SK-N-MC (cell line): ENCODE results near the gene ZDHHC22.
"Not testable (repeated sequence)": the region's sequence is repeated elsewhere in the genome, so short reads cannot be mapped to it uniquely, and the experiment has no call there.

Source experiments
- DNase-seq: peaks from one replicate; pipeline ENCODE4 v3.0.0-alpha.2; 2011; ENCODE audit warnings: low read depth, low spot score
- H3K27ac ChIP-seq: fragments of 200-600 bp; sonication (generic); 2 replicates; pipeline ENCODE4 v1.5.1; 2016; ENCODE audit warnings: mixed run types
- H3K36me3 ChIP-seq: fragments of 200-600 bp; sonication (generic); 2 replicates; pipeline ENCODE4 v1.6.1; 2017; ENCODE audit warnings: antibody characterized with exemption, low read length, mixed read lengths; ENCODE audit not compliant: insufficient read depth
- H3K4me3 ChIP-seq: fragments of 200-600 bp; sonication (generic); 2 replicates; pipeline ENCODE4 v1.5.1; 2016
- H3K9ac ChIP-seq: fragments of 200-600 bp; sonication (generic); 2 replicates; pipeline ENCODE4 v1.8.0; 2017; ENCODE audit warnings: mixed run types, mixed read lengths; ENCODE audit not compliant: insufficient read length
- H3K9me3 ChIP-seq: fragments of 200-600 bp; sonication (generic); 2 replicates; pipeline ENCODE4 v1.6.1; 2017; ENCODE audit warnings: low read depth, mild to moderate bottlenecking, antibody characterized with exemption, low read length, moderate library complexity, mixed read lengths
- EZH2 ChIP-seq: fragments of 200-600 bp; sonication (generic); IDR thresholded peaks from one replicate; pipeline ENCODE4 v1.6.1; 2017; ENCODE audit warnings: antibody characterized with exemption
- FOXP2 ChIP-seq: optimal IDR thresholded peaks from 2 replicates; pipeline ENCODE3; 2011; ENCODE audit warnings: mild to moderate bottlenecking, moderate library complexity; ENCODE audit not compliant: insufficient read depth; ENCODE audit errors: extremely low read length, control extremely low read depth
- POLR2AphosphoS5 ChIP-seq: IDR thresholded peaks from 2 replicates; pipeline ENCODE4 v1.6.1; 2012; ENCODE audit warnings: mild to moderate bottlenecking, low read depth, low read length, borderline replicate concordance

ZDHHC22 gene

DNA sequence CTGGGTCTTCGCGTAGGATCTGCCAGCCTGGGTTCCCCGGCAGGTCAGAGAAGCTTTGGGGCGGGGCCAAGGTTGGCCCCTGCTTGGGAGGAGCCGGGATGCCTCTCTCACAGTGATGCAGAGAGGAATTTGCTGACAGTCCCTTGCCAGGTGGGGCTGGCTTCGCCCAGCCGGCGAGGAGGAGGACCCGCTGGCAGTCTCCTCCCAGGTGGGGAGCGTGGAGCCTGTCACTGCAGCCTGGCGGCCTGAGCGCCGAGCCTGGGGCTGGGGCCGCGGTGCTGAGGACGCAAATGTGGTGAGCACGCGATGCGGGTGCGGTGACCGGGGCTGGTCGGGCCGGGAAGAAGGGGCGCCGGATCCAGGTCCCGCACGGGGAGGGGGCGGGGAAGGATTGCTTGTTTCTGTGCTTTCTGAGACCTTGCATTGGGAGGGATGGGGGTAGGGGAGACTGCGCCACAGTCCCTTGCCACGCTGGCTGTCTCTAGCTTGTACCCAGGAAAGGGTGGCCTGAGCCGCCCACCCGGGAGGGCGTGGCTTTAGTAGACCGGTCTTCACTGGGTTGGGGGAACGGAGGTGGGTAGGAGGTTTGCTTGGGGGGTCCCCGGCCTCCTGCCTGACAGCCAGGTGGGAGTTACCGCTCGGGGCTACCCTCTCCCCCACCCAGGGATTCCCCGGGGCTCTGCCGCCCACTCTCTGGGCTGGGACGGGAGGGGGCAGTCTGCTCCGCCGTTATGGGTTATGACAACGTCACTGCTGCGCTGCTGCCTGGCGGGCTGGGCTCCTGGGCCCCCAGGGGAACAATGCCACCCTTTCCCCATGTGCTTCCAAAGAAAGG, 40.2 kb upstream of the ZDHHC22 start, which contains the start of gene TMEM63C:
Gene TMEM63C (plus strand): TSS at position 196 of the 835 bp plus-strand sequence. CDS start 37,016 bp downstream, outside the sequence.
- Histone ChIP-seq H3K36me3 (no peaks in the 10 kb centered on the region), H3K9me3 (no peaks in the 10 kb centered on the region), H3K4me3 (peak within 1 kb of the TSS; percentile 53), H3K9ac (no peak within 1 kb of the TSS), H3K27ac (no peak within 1 kb of the TSS)
- no peak for DNase-seq
- TF ChIP-seq FOXP2, result no peak
- TF ChIP-seq POLR2AphosphoS5, result no peak
- TF ChIP-seq EZH2, result no peak

DNA sequence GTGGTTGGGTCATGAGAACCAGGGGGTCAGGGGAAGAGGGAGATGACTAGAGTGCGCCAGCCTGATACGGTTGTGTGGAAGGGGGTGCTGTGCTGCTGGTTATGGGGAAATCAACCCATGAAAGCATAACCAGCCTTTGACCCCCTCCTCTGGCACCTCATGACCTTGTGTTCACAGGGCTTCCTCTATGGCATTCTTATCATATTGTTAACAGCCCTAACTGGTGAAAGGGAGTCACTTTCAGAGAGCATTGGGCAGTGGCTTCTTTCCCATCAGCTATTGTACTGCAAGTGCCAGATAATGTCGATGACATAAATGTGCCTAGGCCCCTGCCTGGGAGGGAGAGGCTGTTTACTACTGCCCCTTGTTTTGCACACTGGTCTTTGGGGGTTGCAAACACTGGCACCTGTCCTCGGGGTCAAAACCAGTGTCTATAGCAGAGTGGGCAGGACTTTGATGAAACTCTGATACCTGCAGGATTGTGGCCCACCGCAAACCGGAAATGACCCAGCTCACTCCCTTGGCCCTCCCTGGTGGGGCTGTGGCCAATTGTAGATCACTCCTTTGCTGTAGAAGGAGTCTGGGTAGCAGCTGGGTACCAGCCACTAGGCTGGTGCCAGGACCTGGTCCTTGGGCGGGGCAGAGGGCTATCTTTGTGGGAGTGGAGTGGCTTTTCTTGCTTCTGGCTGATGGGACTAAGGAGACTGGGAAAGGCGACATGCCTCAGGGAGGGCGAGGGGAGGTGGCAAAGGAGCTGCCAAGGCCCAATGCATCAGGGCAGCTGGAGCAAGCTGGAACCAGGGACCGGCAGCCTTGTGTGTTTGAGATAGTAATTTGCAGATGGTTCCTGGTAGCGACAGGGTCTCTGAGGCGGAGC, 39.4 kb upstream of the ZDHHC22 start:
- no peak for DNase-seq
- Histone ChIP-seq H3K36me3 (no peaks in the 10 kb centered on the region), H3K9ac (no peak overlapping the region), H3K27ac (no peak overlapping the region), H3K9me3 (no peaks in the 10 kb centered on the region), H3K4me3 (peak overlapping the region; percentile 53)
- TF ChIP-seq POLR2AphosphoS5 (no peak), FOXP2 (no peak), EZH2 (no peak)

DNA sequence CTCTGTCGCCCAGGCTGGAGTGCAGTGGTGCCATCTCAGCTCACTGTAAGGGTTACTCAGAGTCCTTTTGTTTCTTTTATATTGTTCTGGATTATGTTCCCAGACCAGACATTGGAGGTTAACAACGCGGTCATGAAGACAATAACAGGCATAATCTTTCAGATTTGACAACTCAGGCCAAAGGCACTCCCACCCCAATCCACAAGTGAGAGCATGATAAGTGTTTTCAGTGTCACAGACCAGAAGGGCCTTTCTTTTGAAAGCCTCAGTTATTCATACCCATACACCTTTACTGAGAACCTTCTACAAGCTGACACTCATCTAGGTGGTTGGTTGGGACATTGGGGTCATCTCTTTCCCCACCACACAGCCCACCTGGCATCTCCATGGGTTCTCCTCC, 37.1 kb upstream of the ZDHHC22 start:
- DNase-seq, result no peak
- no peak overlapping the region for H3K4me3 ChIP-seq
- no peaks in the 10 kb centered on the region for H3K9me3 ChIP-seq
- TF ChIP-seq POLR2AphosphoS5, result no peak
- TF ChIP-seq EZH2, result no peak
- no peak for TF ChIP-seq FOXP2
- H3K36me3 ChIP-seq, result no peaks in the 10 kb centered on the region
- no peak overlapping the region for H3K27ac ChIP-seq
- H3K9ac ChIP-seq, result no peak overlapping the region

DNA sequence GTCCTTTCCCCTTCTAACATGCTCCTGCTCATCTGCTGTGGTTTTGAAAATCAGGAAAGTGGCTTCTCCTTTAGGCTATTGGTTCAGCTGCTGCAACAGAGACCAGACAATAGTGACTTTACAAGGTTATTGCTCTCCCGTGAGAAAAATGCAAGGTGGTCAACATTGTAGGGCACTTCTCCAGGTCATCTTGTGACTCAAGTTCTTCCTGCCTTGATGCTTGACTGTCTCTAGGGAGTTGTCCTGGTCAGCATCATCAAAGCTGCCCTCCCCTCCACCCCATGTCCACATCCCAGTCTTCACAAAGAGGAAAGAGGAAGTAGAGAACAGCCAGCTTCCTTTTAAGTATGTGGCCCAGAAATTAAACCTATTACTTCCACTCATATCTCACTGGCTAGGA, 36.1 kb upstream of the ZDHHC22 start:
- no peak overlapping the region for H3K27ac ChIP-seq
- DNase-seq, result no peak
- TF ChIP-seq FOXP2 (no peak), POLR2AphosphoS5 (no peak), EZH2 (no peak)

DNA sequence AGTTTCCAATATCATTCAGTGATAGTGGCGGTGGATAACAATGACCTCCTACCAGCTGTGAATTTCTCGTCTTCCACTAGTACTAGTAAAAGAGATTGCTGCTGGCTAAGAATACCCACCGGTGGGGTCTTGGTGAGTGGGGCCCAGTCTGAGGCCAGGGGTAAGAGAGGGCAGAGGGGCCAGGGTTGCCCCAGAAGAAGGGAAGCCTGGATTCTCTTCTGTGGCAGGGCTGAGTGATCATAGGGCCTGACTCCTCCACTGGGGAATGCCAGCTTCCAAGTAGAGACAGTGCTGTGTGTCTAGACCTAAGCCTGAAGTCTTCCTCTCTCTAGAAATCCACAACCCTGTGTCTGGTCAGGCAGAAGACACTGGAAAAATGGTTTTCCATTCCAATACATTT, 34.3 kb upstream of the ZDHHC22 start:
- Histone ChIP-seq H3K27ac (no peak overlapping the region), H3K4me3 (no peak overlapping the region), H3K9me3 (no peaks in the 10 kb centered on the region), H3K9ac (no peak overlapping the region), H3K36me3 (no peaks in the 10 kb centered on the region)
- TF ChIP-seq EZH2 (no peak), POLR2AphosphoS5 (no peak), FOXP2 (no peak)
- DNase-seq, result no peak

More for the DNA sequence above, 36.1 kb upstream of the ZDHHC22 start:
- no peak overlapping the region for H3K4me3 ChIP-seq
- no peaks in the 10 kb centered on the region for H3K36me3 ChIP-seq
- H3K9ac ChIP-seq, result no peak overlapping the region
- H3K9me3 ChIP-seq, result no peaks in the 10 kb centered on the region

DNA sequence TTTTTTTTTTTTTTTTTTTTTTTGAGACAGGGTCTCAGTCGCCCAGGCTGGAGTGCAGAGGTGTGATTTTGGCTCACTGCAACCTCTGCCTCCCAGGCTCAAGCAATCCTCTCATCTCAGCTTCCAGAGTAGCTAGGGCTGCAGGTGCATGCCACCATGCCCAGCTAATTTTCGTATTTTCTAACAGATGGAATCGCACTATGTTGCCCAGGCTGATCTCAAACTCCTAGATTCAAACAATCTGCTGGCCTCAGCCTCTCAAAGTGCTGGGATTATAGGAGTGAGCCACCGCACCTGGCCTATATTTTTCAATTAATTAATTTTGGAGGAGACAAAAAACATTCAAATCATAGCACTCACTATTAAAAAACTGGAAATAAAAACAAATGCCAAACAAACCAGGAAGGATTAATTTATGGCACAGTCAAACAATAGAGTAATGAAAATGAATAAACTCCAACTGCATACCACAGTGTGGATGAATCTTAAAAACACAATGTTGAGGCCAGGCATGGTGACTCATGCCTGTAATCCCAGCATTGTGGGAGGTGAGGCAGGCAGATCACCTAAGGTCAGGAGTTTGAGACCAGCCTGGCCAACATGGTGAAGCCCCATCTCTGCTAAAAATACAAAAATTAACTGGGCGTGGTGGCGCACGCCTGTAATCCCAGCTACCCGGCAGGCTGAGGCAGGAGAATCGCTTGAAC, 32.5 kb upstream of the ZDHHC22 start:
- not testable (repeated sequence) for DNase-seq, H3K4me3 ChIP-seq, H3K9me3 ChIP-seq, H3K36me3 ChIP-seq, H3K27ac ChIP-seq, H3K9ac ChIP-seq

DNA sequence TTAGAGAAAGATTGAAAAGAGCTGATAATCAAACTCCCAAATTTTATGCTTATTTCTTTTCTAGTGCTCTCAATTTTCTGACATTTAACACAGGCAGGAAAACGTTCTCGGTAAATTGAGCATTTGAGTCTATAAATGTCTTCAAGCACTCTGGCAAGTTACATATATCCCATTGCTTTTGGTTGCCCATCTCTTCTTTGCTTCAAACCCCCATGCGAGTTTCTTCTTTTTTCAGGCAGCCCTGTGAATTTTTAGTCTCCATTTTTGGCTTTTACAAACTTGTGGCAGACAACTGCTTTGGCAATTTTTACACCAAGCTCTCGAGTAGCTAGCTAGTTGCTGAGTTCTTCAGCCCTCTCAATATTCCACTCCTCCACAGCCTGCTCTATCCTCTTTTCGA, 31.3 kb upstream of the ZDHHC22 start:
- TF ChIP-seq EZH2 (no peak), FOXP2 (no peak), POLR2AphosphoS5 (no peak)

DNA sequence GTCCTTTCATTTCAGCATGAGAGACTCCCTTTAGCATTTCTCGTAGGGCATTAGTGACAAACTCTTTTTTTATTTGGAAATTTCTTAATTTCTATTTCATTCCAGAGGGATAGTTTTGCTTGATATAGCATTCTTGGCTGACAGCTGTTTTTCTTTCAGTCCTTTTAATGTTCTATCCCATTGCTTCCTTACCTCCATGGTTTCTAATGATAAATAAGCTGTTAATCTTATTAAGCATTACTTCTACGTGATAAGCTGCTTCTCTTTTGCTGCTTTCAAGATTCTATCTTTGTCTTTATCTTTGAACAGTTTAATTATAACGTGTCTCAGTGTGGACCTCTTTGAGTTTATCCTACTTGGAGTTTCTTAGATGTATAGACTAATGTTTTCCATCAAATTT, 28.5 kb upstream of the ZDHHC22 start:
- H3K27ac ChIP-seq, result no peak overlapping the region
- H3K36me3 ChIP-seq, result no peaks in the 10 kb centered on the region
- H3K9me3 ChIP-seq, result peaks cover 6% of the 10 kb centered on the region; the same call in 1 of the 2 replicates
- H3K9ac ChIP-seq, result no peak overlapping the region
- TF ChIP-seq FOXP2, result no peak
- DNase-seq, result no peak
- no peak overlapping the region for H3K4me3 ChIP-seq

More for the DNA sequence above, 31.3 kb upstream of the ZDHHC22 start:
- H3K9ac ChIP-seq, result no peak overlapping the region
- no peaks in the 10 kb centered on the region for H3K36me3 ChIP-seq
- no peak overlapping the region for H3K27ac ChIP-seq
- peaks cover 6% of the 10 kb centered on the region; the same call in 1 of the 2 replicates for H3K9me3 ChIP-seq
- no peak for DNase-seq
- H3K4me3 ChIP-seq, result no peak overlapping the region
